Measurements from ENCODE around the gene OTOS.

- TF ChIP-seq EZH2 (IDR thresholded peaks at IDR 0.05; ENCODE audit: borderline replicate concordance, low read depth, low read length, poor library complexity, severe bottlenecking) (no peak), CTCF (conservative IDR thresholded peaks at IDR 0.05; ENCODE audit: low read depth, low read length) (no peak)
Measured at GRCh38 chr2:240162032-240162431, 21.6 kb upstream of the OTOS start.

Measured in A673 (cell line).